ENCODE results near the gene GRIN2A.
A peak's percentile ranks its signal among the peaks of the same experiment; 100 is the strongest.

Gene GRIN2A

GRCh38 chr16:10085078-10085798 lies 97.0 kb downstream of the GRIN2A start:
- no peak for DNase-seq

GRCh38 chr16:10083301-10083700 lies 98.9 kb downstream of the GRIN2A start:
- no peak for DNase-seq

GRCh38 chr16:10081201-10081940 lies 100.9 kb downstream of the GRIN2A start:
- DNase-seq, result no peak

- no peak for DNase-seq
Measured at GRCh38 chr16:10080051-10080772, 102.0 kb downstream of the GRIN2A start.

- DNase-seq, result peak; percentile 53 to 82
Measured at GRCh38 chr16:10078541-10078949, 103.7 kb downstream of the GRIN2A start.

GRCh38 chr16:10077861-10078260 lies 104.4 kb downstream of the GRIN2A start:
- no peak for DNase-seq

- no peak for DNase-seq
Measured at GRCh38 chr16:10076037-10076436, 106.2 kb downstream of the GRIN2A start.

- peak; percentile 89 to 93 for DNase-seq
Measured at GRCh38 chr16:10070591-10070990, 111.6 kb downstream of the GRIN2A start.

- no peak for DNase-seq
Measured at GRCh38 chr16:10069374-10069773, 112.9 kb downstream of the GRIN2A start.

- DNase-seq, result peak; percentile 91 to 96
Measured at GRCh38 chr16:10067835-10068234, 114.4 kb downstream of the GRIN2A start.

- DNase-seq, result peak; percentile 95
Measured at GRCh38 chr16:10067406-10067805, 114.8 kb downstream of the GRIN2A start.

GRCh38 chr16:10065019-10065418 lies 117.2 kb downstream of the GRIN2A start:
- DNase-seq, result no peak

GRCh38 chr16:10048850-10049249 lies 133.4 kb downstream of the GRIN2A start:
- no peak for DNase-seq

- no peak for DNase-seq
Measured at GRCh38 chr16:10045947-10046346, 136.3 kb downstream of the GRIN2A start.

- no peak for DNase-seq
Measured at GRCh38 chr16:10045291-10045775, 136.9 kb downstream of the GRIN2A start.

- peak; percentile 19 to 36 for DNase-seq
Measured at GRCh38 chr16:10040136-10041080, 141.8 kb downstream of the GRIN2A start.

GRCh38 chr16:10039220-10040096 lies 142.8 kb downstream of the GRIN2A start:
- DNase-seq, result peak; percentile 75 to 78

GRCh38 chr16:10037751-10038150 lies 144.5 kb downstream of the GRIN2A start:
- DNase-seq, result peak; percentile 27 to 61

- no peak for DNase-seq
Measured at GRCh38 chr16:10036956-10037355, 145.3 kb downstream of the GRIN2A start.

GRCh38 chr16:10033556-10033955 lies 148.7 kb downstream of the GRIN2A start:
- DNase-seq, result no peak

GRCh38 chr16:10031955-10032354 lies 150.3 kb downstream of the GRIN2A start:
- DNase-seq, result no peak

All from NCI-H524 (cell line).